ENCODE measurements around the gene MCF2L2.

MCF2L2 gene

DNA sequence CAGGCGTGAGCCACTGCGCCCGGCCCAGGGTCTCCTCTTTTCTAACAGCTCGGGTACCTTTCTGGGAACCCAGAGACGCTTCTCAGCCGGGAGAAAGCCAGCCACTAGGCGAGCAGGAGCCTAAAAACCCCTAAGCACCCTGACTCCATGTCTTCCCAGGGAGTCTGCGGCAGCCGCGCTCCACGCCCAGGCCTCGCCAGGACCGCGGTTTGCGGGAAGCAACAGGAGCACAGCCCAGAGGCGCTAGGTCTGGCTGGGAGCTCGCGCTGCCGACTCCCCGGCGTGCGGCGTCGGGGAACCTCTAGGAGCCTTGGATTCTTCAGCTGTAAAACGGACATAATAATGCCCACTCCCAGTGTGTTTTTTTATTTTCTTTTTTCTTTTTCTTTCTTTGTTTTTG, 264.9 kb downstream of the MCF2L2 start:
- no peak for DNase-seq (ENCODE audit: low spot score)

DNA sequence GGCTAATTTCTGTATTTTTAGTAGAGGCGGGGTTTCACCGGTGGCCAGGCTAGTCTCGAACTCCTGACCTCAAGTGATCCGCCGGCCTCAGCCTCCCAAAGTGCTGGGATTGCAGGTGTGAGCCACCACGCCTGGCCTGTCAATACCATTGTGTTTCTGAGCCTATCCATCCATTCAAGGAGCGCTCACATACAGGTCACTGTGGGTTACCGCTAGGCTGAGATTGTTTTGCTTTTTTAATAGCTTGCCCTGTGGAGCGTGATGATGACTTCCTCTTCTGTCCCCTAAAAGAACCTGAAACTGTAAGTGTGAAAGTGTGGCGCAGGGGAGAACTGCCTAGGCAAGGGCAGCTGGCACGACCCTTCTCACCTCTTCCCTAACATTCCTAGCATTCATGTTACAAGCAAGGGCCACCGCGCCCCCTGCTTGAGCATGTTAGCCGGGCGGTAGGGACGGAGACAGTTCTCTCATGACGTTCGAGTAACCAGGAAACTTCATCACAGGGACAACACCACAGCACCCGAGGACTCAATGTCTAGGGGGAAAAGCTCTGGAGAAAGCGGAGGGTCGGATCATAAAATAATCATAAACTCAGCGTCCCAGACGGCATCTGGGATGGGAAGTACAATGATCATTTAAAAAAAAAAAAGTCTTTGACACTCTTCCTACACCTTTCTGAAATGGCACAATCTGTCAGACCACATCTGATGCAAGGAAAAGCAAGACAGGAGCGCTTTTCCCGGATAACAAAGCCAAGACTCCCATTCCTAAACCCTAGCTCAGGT, 266.7 kb downstream of the MCF2L2 start:
- DNase-seq (ENCODE audit: low spot score): no peak

DNA sequence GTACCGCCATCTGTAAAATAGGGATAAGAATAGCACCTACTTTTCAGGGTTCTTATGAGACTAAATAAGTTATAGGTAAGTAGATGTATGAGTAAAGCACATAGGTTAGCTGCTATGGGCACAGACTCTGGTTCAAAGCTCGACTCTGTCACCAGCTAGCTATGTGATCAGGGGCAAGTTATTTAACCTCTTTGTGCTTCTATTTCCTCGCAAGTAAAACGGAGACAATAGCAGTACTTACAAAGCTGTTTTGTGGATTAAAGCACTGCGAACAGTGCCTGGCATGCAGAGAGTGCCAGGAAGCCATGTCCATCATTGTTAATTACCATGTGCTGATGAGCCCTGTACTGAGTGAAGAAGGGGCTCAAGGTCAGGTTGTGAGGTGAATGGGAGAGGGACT, 267.8 kb downstream of the MCF2L2 start:
- DNase-seq (ENCODE audit: low spot score): no peak

DNA sequence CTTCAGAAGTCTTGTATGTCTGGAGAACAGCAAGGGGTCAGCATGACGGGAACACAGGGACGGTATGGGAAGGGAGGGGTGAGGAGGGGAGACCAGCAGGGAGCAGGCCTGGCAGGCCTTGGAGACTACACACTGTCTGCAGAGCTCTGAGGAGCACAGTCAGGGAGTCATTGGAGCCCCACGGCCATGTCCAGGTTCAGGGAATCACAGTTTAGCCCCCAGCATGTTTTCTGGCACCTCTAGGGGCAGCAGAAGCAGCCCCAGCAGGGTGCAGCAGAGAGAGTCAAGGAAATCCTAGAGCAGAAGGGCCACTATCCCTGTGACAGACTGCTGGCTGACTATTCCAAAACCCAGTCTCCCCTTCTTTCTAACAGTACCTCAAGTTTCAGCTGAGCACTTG, 269.1 kb downstream of the MCF2L2 start:
- no peak for DNase-seq (ENCODE audit: low spot score)

DNA sequence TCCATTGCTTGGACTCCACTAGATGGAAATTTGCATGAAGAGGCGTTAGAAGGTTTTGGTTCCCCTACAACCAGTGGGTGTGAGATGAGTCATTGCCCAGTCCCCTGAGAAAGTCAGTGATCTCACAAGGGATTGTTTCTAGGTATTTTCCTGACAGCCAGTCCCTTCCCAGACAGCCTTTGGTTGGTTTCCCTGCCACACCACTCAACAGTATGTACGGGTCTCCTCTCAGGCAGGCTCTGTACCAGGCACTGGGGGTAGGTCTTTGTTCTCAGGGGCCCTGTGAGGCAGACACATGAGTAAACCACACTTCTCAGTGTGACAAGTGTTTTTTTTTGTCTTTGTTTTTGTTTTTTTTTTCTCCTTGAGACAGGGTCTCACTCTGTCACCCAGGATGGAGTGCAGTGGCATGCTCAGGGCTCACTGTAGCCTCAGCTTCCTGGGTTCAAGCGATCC, 269.8 kb downstream of the MCF2L2 start:
- DNase-seq (ENCODE audit: low spot score): no peak

DNA sequence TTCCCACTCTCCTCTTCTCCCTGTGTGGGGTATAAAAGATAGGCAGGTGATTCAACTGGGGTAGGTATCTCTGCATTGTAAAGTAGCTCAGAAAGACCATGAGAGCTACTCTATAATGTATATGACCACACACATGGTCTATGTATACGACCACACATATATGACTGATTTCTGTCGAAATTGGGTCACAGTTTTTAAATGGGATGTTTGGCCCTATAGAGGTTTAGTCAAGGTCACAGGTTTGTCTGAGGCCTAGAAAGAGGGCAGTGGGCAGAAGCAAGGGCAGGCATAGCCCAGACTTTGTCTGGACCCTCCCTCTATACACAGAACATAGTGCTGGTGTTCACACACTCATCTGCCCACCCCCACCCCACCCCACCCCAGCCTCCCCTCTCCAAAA, 270.3 kb downstream of the MCF2L2 start:
- no peak for DNase-seq (ENCODE audit: low spot score)

DNA sequence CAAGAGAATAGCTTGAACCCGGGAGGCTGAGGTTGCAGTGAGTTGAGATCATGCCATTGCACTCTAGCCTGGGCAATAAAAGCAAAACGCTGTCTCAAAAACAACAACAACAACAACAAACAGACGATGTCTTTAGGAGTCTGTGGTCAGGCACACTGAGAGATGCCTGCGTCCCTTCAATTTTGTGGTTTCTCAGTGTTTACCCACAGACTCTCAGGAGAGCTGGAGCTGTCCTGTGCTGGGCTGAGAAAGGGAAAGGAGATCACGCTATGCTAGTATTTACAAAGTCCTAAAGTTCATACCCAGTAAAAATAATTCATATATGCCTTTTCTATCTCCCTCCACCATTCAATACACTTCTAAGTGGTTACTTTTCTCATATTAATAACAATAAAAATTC, 272.2 kb downstream of the MCF2L2 start:
- DNase-seq (ENCODE audit: low spot score): no peak

DNA sequence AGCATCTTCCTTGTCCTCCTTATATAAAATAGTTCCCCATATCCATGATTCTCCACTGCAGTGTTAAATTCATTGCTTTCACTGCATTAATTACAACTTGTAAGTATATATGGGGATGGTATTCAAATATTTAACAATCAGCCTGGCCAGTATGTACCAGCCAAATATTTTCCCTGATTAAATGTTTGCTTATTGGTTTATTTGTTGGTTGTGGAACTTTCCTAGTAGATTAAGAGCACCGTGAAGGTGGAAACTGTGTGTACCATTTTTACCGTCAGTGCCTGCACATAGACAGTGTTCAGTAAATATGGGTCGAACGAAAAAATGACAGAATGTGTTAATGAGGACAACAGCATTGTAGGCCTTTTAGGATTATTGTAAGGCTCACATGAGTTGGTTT, 272.9 kb downstream of the MCF2L2 start:
- no peak for DNase-seq (ENCODE audit: low spot score)

DNA sequence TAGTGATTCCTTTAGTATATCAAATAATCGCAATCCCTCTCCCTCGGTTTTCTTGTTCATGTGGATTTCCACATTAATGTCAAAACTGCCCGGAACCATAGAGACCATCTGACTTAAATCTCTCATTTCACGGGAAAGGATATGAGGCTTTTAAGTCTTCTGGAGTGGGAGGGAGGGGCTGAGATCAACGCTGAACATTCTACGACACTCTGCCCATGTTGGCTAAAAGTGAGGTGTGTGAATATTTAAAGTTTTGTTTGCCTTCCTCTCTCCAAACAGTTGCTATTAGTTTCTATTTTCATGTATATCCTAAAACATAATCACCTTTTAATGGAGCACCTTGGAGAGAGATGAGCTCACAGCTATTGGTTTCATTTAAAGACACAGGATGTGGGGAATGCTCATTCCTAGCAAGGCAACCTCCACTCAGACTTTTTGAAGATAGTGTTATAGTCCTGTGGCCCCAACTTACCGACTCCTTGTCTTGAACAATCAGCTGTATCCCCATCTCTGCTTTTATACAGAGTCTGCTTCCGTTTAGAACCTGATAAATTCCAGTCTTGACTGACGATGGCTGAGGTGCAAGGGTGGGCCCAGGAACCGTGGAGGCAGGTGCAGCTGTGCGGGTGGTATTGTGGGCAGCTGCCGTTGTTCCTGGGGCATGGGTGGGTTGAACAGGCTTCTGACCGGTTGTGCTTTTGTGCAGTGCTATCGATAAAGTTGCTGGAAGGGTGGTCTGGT, 275.0 kb downstream of the MCF2L2 start:
- no peak for DNase-seq (ENCODE audit: low spot score)

DNA sequence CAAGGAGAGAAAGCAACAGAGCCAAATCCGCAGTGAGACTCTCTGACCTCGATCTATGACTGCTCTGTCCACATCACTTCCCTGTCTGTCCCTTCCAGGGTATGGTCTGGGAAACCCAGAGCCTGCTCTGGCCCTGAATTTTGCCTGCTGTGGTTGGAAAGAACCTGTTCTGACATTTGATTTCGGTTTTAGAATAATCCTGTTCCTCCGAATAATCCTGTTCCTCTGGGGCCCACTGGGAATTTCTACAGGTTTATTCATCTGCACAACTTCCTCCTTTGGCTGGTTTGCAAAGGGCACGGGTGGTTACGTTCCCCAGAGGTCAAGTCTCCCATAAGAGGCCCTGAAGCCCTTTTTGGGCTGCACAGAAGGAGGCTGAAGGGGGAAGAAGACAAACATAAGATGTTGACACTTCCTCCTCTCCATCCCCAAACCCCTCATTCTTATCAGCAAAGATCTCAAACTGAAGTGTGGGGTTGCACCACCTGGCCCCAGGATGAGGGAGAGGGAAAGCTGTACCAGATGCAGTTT, 276.5 kb downstream of the MCF2L2 start:
- DNase-seq (ENCODE audit: low spot score): no peak

DNA sequence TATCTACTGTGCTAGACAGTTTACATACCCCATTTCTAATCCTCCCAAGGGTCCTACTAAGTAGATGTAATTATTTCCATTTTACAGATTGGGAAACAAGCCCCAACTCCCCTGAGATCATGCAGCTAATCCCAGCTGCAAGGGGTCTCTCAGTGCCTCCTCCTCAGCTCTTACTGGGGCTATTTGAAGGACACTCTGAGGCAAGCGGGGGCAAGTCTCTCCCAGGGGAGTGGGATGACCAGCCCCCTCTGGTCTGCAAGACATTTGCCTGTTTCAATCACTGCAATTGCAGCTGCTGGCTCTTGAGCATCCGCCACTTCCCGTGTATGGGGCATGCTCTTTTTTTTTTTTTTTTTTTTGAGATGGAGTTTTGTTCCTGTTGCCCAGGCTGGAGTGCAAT, 277.3 kb downstream of the MCF2L2 start:
- peak; percentile 45 for DNase-seq (ENCODE audit: low spot score)

DNA sequence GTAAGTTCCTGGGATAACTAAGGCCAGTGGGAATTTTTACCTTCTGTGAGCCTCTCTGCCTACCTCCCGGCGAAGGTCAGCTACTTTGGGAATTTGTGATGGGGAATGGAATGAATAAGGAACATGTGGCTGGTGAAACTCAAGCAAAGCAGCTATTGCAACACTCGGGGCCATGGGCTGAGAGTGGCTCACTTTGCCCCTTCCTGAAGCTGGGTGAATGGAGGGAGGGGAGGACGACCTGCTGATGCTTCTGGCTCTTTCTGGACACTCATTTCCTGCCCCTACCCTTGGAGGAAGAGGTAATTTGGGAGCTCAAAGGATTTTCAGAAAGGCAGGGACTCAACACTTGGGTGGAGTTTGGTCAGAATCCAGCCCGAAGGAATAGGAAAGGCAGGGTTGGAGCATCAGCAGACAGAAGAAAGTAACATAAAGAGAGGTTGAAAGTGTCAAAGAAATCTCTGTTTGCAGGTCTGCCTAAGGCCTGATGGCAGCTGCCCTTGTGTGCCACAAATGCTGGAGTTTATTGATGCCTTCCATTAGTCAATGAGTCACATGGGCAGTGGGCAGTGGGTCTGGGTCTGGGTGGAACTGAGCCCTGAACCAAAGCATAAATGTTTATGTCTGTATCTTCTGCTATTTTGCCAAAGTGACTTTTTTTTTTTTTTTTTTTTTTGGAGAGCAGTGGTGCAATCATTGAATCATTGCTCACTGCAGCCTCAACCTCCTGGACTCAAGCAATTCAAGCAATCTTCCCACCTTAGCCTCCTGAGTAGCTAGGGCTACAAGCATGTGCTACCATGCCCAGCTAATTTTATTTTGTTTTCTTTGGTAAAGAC, 278.3 kb downstream of the MCF2L2 start:
- DNase-seq (ENCODE audit: low spot score): no peak

DNA sequence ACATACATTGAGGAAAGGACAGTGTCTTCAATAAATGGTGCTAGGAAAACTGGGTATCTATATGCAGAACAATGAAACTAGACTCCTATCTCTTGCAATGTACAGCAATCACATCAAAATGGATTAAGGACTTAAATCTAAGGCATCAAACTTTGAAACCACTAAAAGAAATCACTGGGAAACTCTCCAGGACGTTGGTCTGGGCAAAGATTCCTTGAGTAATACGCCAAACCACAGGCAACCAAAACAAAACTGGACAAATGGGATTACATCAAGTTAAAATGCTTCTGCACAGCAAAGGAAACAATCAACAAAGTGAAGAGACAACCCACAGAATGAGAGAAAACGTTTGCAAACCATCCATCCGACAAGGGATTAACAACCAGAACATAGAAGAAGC, 280.4 kb downstream of the MCF2L2 start:
- no peak for DNase-seq (ENCODE audit: low spot score)

DNA sequence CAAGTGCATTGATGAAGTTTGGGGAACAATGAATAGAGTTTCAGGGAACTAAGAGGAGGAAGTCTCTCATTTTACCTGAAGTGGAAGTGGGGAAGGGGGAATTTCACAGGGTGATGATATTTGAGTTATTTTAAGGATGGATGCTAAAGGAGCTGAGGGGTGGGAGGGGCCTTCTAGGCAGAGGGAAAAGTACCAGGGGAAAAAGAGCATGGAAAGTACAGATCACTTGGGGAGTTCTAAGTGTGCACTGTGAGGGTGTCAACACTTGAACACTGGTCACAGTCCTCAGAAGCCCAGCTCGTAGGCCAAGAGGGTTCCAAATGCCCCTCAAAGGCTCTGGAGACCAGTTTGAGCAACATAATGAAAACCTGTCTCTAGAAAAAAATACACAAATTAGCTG, 284.1 kb downstream of the MCF2L2 start:
- DNase-seq (ENCODE audit: low spot score): no peak

DNA sequence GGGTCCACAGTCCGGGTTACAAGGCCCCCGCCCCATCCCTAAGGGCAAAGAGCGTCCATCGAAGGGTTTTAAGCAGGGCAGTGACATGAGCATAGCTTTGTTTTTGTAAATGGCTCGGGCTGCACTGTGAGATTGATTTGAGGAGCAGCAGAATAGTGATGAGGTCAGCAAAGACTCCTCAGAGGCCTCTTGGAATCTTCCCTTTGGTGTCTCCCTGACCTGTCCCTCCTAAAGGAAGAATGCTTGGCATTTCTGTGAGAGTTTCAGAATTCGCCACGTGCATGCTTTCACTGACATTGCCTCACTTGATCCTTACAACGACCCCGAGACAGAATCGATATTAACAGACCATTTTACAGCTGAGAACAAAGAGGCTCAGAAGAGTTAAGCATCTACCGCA, 286.2 kb downstream of the MCF2L2 start:
- DNase-seq (ENCODE audit: low spot score): no peak

DNA sequence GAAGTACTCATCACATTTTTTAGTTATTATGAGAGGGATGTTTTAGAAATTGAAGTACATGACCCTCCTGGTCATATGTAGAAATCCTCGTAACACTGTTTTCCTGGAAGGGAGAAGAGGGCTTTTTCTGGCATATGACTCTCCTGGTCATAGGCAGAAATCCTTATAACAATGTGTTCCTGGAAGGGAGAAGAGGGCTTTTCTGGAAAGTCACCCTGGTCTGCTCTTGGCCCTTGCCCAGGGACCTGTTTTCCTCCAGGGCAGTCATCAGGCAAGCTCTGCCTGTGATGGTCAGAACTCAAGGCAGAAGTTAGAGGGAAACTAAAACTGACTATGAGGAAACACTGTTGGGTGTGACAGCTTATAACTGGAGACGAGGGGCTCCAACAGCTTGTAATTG, 293.6 kb downstream of the MCF2L2 start:
- no peak for DNase-seq (ENCODE audit: low spot score)

DNA sequence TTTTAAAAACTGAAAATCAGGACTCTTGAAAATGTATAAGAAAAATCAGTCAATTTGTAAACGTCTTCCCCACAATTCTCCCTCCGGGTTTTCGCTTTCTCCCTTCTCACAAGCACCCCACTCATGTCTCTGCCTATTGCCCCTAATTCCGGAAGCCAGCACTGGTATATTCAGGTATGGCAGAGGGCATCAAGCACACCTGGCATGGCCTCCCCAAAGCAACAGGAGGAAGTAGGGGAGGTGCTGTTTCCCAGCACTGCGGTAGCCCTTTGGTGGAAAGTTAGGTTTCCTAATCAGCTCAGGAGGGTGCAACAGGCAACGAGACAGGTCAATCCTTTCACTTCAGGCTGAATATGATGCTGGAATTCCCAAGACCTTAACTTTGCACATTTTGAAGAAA, 296.0 kb downstream of the MCF2L2 start:
- no peak for DNase-seq (ENCODE audit: low spot score)

DNA sequence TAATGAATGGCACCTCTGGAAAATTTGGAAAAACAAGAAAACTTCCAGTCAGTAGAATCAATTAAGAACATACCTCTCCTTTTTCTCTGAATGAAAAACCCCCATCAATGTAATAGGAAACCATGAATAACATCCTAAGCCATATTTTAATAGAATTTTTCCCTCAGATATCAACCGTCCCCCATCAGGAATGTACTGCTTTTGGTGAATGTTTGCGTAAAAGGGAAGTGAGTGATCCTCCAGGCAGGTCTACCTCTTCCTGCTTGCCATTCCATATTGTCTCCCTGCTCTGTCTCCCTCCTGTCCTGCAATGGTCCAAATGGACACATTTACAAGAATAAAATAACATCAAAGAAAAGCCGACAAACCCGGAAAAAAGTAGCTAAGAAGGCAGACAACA, 296.7 kb downstream of the MCF2L2 start:
- no peak for DNase-seq (ENCODE audit: low spot score)

DNA sequence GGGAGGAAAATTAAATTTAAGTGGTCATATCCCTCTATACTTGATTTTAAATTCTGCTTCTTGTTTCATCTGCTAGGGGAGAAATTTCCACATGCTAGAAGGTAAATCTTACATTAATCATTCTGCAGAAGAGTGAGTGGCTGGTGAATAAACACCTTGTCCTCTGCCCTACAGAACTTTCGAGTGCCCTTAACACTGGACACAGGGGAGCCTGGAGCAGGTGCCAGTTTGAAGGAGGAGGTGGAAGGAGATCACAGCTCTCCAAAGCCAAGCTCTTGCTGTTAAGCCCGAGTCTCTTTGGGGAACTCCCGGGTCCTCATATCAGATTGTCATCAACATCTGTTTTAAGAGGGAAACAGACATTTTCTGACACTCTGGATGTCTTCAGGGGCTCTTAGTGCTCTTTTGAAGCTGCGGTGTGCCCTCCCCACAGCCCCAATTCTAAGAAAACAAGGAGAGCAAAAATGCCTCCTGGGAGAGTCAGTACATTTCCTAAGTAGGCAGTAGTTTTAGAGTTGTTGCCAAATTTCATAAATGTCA, 297.2 kb downstream of the MCF2L2 start:
- DNase-seq (ENCODE audit: low spot score): no peak

DNA sequence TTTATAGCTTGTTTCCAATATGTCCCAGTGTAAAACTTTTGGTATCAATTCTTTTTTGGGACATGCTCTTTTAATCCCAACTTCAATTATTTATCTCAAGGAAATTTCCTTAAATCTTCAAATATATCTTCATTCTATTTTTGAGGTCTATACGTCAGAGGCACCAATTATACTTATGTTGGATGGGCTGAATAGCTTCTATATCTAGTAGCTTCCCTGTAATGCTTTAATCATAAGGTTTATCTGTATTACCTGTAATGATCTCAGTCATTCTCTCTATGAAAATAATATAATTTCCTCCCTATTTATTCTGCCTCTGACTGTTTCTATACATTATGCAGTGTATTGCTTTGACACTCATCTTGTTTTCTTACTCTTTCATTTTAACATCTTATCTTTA, 299.2 kb downstream of the MCF2L2 start:
- no peak for DNase-seq (ENCODE audit: low spot score)

DNA sequence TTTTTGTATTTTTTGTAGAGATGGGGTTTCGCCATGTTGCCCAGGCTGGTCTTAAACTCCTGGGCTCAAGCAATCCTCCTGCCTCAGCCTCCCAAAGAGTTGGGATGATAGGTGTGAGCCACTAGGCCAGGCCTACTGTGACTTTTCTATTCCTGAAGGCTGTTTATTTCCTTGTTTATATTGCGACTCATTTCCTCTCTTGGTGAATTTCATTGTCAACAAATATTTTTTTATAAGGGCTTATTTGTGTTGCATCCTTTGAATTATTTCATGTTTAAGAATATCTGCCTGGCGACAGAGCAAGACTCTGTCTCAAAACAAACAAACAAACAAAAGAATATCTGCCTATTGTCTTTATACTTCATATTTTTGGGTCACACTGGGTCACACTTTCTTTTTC, 299.7 kb downstream of the MCF2L2 start:
- no peak for DNase-seq (ENCODE audit: low spot score)
